GM18502 (cell line): ENCODE measurements around the gene ADCY7.
"Not testable (repeated sequence)": the region's sequence is repeated elsewhere in the genome, so short reads cannot be mapped to it uniquely, and the experiment has no call there.

Source experiments
- ATAC-seq: cut with Tn5 transposase; IDR thresholded peaks from one replicate; pipeline ENCODE4 v1.9.1; 2021; ENCODE audit warnings: mild to moderate bottlenecking; ENCODE audit not compliant: unreplicated experiment, poor library complexity

ADCY7 gene

GRCh38 chr16:50266337-50267091 is at the start of gene ADCY7:
Gene ADCY7, plus strand, starts transcription at chr16:50266551. Its CDS starts 21,629 bp downstream, at chr16:50288180.
- ATAC-seq = peak; percentile 82

DNA sequence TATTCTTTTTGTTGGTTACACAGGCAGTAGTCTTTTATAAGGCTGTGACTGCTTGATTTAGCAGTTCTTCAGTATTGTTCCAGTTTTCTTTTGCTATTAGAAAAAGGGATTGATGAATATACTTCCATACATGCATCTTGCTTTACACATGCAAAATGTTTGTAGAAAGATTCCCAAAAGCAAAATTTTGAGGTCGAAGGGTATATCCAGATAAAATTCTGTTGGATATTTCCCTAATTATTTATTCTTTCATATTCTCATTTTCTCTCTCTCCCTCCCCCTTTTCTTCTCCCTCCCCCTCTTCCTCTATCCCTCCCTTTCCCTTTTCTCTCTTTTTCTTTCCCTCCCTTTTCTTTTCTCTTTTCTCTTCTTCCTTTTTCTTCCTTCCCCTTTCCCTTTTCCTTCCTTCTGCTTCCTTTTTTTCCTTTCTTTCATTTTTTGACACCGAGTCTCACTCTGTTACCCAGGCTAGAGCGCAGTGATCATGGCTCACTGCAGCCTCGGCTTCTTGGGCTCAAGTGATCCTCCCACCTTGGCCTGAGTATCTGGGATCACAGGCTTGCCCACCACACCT is 46.9 kb upstream of the ADCY7 start:
- no peak for ATAC-seq

- no peak for ATAC-seq
Measured at GRCh38 chr16:50224286-50224685, 42.1 kb upstream of the ADCY7 start.

GRCh38 chr16:50227120-50227519 is 39.2 kb upstream of the ADCY7 start:
- no peak for ATAC-seq

- no peak for ATAC-seq
Measured at GRCh38 chr16:50227665-50228064, 38.7 kb upstream of the ADCY7 start.

GRCh38 chr16:50228364-50228868 is 37.9 kb upstream of the ADCY7 start:
- ATAC-seq = no peak

DNA sequence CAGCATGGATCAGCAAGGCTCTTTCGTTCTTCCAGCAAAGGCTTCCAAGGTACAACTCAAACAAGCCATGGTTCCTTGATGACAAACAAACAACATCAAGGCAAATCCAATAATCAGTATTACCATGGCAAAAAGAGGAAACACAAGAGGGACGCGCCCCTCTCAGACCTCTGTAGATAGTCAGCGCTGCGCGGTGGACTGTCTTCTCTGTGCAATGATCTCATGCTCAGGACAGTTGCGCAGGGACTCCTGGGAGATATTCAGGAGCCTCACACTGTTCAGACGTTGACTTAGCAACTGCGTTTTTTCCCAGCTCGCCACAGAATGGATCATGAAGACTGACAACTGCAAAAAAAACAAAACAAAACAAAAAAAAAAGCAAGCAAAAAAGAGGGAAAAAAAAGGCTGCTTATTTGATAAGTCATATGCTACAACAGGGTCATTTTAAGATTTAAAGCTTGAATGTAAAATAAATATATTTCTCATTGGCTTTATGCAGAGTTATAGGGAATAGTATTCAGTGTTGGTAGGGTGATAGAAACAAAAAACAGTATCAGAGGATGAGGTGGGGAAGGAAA is 37.1 kb upstream of the ADCY7 start:
- ATAC-seq = no peak

DNA sequence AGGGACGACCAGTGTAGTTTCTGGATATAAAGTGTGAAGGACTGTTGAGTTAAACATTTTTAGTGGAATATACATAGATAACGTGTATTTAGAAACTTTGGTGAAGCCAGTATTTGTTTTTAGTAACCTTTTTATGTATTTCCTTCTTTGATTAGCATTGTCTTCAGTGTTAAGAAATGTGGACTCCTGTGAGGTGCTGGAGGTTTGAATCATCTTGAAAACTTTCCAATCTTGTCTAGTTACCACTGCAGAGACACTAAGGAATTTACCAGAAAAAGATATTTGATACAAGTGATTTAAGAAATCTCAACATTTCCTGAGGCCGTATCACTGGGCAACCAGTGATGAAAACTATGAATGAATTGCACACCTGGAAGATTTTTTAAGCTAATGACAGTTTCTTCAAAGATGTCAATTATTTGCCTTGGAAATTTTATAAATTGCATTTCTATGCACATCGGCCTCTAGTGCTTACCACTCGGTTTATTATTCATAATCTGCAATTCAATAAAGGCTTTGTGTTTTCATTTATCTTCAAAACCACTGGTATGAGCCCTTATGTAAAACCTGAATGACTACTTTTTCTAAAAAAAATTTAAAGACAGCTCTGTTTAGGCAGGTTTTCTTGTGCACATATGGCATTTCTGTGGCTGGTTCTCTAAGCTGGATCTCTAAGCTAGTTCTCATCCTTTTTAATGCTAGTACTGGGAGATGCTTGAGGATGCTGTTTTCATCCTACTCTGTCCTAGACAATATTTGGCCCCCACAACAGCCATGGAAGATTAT is 31.4 kb upstream of the ADCY7 start:
- ATAC-seq = no peak

DNA sequence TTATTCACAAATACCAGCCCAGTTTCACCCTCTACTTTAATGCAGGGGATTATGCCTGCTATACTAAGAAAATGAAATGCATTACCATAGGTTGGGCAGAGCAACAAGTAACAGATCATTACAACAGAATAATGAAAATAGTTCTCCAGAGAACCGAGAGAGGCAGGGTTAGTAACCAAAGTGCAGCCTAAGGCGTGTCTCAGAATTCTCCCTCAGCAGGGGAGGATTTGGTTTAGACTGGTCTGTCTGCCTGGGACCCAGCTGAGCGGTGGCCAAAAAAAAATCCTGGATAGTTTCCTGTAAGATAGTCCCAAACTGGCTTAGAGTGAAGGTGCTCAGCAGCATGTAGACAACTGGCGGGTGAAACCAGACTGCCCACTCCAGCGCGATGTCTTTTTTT is 30.8 kb upstream of the ADCY7 start:
- no peak for ATAC-seq

GRCh38 chr16:50238314-50238713 is 28.0 kb upstream of the ADCY7 start:
- no peak for ATAC-seq

DNA sequence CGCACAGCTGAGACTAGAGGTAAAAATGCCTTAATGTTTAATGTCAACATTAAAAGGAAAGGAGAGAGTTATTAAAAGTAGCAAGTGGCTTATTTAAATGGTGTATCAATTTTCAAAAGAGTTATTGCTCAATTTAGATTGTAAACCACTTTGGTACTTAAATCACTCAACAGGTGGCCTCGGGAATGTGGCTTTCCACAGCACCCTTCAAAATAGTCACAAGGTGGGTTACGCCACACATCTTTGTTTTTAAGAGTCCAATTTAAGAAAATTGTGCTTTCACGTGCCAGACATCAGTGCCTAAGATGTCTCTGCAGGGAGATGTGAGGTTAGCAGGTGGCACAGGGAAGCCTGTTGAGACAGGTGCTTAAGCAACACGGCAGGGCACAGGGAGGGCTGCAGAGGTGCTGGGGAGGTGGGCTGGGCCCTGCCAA is 27.5 kb upstream of the ADCY7 start:
- no peak for ATAC-seq

DNA sequence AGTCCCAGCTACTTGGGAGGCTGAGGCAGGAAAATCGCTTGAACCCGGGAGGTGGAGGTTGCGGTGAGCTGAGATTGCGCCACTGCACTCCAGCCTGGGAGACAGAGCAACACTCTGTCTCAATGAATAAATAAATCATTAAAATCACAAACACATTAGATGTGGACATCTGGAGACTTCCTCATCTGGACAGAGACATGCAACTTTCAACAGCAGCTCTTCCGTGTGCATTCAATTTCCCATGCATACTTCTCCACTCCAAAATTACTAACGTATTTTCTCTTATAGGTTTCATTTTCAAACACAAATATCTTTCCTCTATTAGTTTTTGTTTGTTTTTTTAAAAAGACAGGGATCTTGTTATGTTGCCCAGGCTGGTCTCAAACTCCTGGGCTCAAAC is 23.3 kb upstream of the ADCY7 start:
- ATAC-seq = not testable (repeated sequence)

DNA sequence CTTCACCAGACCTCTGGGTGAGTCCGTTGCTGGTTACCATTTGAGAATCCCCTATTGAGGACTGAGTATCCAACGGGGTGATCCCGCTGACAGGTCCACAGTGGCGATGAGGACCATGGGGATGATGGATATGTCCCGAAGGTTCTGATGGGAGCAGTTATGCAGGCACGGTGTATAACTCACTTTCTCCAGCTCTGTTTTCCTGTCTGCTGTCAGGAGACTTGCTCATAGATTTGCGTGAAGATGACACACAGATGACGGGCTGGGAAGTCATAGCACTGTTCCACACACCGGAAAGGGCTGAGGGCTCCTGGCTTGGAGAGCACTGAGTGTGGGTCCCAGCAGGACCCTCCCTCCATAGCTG is 22.2 kb upstream of the ADCY7 start:
- ATAC-seq = no peak

DNA sequence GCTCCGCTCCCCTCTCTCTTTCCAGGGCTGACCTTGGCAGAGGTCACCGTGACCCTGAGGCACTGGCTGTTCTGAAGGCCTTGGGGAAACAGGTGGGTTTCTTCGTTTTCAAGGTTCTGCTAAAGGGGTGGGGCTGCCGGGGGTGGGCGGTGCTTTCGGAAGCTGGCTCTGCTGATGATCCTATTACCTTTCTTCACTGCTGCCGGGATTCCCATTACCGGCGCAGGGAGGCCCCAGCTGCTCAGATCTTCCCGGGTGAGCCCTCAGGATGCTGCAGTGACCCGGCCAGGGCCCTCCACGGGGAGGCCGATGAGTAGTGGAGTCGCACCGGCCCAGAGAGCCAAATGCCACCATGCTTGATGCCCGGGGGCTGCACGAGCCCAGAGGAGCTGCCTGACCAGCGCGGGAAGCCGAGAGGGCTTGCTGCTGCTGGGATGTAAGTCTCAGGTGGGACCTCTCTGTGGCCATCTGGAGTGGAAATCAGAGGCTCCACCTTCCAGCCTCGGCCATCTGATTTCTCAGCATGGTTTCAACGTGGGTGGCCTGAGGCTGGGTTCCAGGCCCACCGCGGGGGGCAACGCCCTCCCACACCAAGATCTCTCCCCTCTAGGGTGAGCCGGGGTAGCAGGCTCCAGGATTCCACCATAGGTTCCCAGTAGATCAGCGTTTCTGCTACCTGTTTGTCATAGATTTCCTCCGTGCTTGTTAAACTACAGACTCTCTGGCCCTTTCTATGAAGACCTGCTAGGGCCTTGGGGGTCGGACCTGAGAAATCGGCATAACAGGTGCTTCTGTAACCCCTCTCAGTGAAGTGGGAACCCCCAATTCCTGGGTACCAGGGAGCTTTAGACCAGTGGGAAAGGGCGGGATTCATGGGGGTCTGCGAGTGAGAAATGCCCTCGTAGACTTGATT is 21.6 kb upstream of the ADCY7 start:
- ATAC-seq = no peak

DNA sequence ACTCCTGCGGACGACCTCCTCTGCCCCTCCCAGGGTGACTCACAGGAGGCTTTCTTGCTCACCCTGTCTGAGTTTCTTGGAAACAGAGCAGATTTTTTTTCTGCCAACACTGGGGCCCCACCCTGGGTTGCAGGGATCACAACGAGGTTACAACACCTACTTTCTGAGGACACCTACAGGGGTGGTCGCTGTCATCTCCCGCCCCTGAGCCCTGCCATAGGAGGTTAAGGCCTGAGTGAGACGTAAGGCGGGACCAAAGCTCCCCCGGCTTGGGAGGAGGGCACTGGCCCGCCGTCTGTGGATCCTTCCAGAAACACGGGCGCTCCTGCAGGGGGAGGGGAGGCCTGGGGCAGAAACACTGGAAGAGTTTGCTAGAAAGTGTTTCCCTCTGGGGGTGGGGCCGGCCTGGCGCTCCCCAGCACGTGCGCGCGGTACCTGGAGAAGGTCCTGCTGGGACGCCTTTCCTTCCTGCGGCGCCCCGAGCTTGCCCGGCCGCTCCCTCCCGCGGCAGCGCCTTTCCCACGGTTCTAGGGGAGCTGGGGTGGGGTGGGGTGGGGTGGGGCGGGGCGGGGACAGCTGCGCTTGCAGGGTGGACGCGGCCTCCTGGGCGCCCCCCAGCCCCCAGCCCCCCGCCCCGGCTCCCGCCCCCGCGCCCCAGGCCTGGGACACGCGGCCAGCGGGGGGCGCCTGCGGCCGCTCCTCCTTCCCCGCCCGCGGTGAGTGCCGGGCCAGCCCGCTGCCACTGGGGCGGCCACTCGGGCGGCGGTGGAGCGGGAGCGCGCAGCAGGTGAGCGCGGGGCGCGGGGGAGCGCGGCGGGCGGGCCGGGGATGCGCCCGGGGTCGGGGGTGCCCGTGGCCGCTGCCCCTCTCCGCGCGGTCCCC is 20.7 kb upstream of the ADCY7 start:
- ATAC-seq = peak; percentile 80

DNA sequence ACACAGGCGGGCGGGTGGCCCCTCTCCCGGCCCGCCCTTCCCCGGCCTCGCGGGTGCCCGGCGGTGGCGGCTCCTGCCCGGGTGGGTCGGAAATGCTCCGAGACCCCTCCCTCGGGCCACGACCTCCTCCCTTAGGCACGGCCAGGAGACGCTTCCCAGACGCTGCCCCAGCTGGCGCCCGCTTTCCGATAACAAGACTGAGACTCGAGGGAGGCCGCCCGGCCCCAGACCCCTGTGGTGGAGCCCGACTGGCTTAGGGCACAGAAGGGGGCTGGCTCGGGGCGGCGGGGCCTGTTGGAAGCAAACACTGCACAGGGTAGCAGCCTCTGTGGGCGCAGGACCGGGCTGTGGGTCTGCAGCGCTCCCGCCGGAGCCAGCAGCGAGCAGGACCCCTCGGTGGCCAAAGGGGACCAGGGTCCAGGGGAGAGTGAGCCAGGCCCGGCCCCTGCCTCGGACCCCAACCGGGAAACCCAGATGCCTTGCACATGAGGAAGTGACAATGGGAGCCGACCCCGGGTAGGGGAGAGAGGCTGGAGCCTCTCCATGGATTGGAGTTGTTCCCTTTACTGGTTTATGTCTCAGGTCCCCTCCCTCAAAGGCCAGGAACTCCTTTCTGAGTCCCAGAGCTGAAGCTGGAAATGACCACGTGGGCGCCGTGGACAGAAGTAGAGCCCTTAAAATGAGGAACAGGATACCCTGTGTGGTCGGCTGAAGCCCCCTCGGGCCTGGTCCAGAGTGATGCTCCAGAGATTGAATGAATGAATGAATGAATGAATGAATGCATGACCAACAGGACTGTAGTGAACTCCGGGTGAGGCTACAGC is 19.8 kb upstream of the ADCY7 start:
- ATAC-seq = peak; percentile 36

DNA sequence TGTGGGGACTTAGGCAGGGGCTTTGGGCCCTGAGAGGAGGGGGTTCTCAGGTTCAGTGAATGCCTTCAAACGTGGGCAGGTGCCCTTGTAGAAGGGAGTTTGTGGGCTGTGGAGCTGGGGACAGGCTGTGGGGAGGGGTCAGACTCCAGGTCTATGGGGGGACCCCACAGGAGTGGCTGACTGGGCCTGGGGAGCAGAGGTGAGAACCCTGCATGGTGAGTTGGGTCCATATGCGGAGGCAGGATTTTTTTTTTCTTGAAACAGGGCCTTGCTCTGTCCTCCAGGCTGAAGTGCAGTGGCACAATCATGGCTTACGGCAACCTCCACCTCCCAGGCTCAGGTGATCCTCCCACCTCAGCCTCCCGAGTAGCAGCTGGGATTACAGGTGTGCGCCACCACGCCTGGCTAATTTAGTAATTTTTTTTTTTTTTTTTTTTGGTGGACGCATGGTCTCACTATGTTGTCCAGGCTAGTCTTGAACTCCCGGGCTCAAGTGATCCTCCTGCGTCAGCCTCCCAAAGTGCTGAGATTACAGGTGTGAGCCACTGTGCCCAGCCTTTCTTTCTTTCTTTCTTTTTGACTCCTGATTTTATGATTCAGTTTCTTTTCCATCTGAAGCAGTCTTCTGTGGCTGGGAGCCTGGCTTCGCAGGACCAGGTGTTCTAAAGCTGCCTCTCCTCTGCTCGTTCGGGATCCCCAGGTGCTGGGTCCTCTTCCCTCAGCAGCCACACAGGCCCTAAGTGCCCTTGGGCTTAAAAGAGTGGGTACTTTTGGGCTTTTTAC is 19.0 kb upstream of the ADCY7 start:
- no peak for ATAC-seq
